Stomach smooth muscle (tissue), 2 donors: ENCODE measurements around the gene RASSF1.

Source experiments
- H3K27ac ChIP-seq: one replicate; pipeline ENCODE4 v1.7.0; 2013; ENCODE audit warnings: mild to moderate bottlenecking, low read length, inconsistent platforms
- H3K27me3 ChIP-seq, 2 donors: one replicate each; pipeline ENCODE4 v1.7.0; 2013; ENCODE audit warnings: low read length in 2 of 2; ENCODE audit not compliant: insufficient read depth in 2 of 2, control insufficient read depth in 1 of 2
- H3K36me3 ChIP-seq, 2 donors: one replicate each; pipeline ENCODE4 v1.7.0; 2013; ENCODE audit warnings: low read length in 2 of 2; ENCODE audit not compliant: control insufficient read depth in 2 of 2, insufficient read depth in 2 of 2
- H3K4me1 ChIP-seq: one replicate; pipeline ENCODE4 v1.7.0; 2013; ENCODE audit warnings: low read length; ENCODE audit not compliant: control insufficient read depth, insufficient read depth
- H3K4me3 ChIP-seq, 2 donors: one replicate each; pipeline ENCODE4 v1.7.0; 2013; ENCODE audit warnings: low read length in 2 of 2
- H3K9ac ChIP-seq, 2 donors: one replicate each; pipeline ENCODE4 v1.7.0; 2013; ENCODE audit warnings: low read length in 2 of 2, mild to moderate bottlenecking in 1 of 2
- H3K9me3 ChIP-seq, 2 donors: one replicate each; pipeline ENCODE4 v1.7.0; 2013; ENCODE audit warnings: low read length in 2 of 2; ENCODE audit not compliant: control insufficient read depth in 2 of 2
- donor health status: healthy.
- donor health status: Pancreatic carcinoma.

RASSF1 gene

DNA sequence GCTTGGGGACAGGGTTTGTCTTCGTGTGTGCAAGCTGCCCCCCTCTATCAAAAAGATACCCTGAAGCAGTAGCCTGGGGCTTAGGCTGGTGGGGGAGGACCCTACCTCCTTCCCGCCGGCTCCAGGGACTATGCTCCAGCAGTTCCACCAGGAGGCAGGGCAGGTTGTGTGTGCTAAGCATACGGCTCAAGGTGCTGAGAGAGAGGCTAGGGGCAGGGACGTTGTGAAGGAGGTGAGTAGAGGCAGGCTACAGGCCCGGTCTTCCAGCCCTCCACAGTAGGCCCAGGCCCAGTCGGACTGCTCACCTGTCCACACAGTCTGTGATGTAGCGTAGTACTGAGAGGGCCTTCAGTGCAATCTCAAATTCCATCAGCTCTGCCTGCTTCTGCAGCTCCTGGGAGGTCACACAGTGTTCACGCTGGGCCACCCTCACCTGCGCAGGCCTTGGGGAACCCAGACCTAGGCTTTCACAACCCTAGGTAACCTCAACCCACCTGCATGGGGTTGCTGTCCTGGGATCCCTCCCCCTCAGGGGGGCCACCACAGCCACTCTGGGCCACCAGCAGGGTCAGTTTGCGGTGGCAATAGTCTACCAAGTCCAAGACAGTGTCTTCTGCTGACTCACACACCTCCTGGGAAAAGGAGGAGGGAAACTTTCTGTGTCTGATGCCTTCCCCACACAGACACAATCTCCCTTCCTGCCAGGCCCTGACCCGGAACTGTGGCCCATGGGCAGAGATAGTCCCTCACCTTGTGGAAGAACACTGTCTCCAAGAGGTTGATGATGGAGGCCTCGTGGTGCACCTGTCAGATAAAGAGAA is 2.4 kb upstream of the RASSF1 start:
- Histone ChIP-seq H3K36me3 (peaks cover 0 to 7% of the 10 kb centered on the region in 2 donors), H3K4me1 (peaks cover 37% of the 10 kb centered on the region), H3K4me3 (no peak overlapping the region), H3K27me3 (peaks cover 3 to 4% of the 10 kb centered on the region in 2 donors), H3K9me3 (no peaks in the 10 kb centered on the region), H3K9ac (no peak overlapping the region), H3K27ac (no peak overlapping the region)

DNA sequence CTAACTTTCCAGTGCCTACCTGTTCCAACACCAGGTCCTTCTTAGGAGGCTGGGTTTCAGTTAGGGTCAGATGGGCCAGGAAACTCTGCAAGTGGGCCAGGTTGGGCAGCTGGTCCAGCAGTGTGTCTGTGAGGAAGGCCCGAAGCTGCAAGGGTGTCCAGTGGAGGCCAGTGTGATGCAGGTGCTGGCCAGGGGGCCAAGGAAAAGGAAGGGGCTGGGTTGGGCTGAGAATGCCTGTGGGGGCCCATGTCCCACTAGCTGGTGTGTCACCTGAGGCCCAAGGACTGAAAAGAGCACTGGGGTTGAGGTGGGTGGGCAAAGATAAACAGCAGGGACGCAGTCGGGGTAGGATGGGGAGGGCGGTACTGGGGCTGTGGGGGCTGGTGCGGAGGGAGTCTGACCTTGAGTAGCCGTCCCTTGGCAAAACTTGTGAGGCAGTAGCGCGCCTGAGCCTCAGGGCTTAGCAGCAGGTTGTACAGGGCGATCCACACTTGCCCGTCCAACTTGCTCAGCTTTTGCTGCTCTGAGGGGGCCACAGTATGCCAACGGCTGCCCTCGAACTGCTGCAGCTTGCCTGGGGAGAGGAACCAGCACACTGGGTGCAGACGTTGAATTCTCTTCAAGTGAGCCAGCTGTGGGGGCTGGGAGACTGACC is 1.5 kb upstream of the RASSF1 start:
- H3K9me3 ChIP-seq, result no peaks in the 10 kb centered on the region
- no peak overlapping the region for H3K4me3 ChIP-seq
- H3K4me1 ChIP-seq, result peaks cover 40% of the 10 kb centered on the region
- H3K9ac ChIP-seq, result no peak overlapping the region
- no peak overlapping the region for H3K27ac ChIP-seq
- no peaks in the 10 kb centered on the region for H3K36me3 ChIP-seq
- peaks cover 3 to 4% of the 10 kb centered on the region in 2 donors for H3K27me3 ChIP-seq

DNA sequence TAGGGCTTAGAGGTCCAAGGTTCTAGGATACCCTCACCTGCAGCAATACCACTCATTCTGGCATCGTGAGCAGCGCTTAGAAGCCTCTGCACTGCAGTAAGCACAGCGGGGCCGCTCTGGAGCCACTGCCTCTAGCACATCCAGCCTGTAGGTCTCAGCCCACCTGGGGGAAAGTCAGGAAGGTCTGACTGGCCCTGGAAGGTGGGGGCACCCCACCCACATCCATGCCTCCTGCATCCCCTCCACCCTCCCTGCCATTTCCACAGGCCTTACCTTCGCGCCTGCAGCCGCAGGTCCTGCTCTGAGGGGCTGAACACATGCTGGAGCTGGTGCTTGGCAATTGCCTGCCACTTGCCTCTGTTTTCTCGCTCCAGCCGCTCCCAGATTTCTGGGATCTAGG is 901 bp upstream of the RASSF1 start:
- Histone ChIP-seq H3K4me3 (peak overlapping the region; percentile 67 to 73), H3K36me3 (no peaks in the 10 kb centered on the region), H3K9ac (peak overlapping the region in 1 of 2 donors; percentile 50), H3K4me1 (peaks cover 44% of the 10 kb centered on the region), H3K27me3 (peaks cover 3 to 4% of the 10 kb centered on the region in 2 donors), H3K27ac (no peak overlapping the region), H3K9me3 (no peaks in the 10 kb centered on the region)

DNA sequence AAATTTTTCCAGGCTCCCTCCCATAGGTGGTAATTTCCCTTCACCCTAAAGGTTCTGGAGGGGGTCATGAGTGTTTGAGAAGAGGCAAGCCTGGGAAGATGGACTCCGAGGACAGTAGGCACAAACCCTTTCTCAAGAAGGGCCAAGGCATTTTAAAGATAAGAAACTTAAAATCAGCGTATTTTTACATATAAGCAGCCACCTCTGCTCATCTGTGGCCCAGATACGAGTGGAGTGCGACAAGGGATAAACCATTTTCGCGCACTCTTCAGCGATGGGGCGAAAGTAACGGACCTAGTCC is 539 bp downstream of the RASSF1 start:
- Histone ChIP-seq H3K4me1 (peaks cover 50% of the 10 kb centered on the region), H3K27me3 (peaks cover 0 to 3% of the 10 kb centered on the region in 2 donors)

DNA sequence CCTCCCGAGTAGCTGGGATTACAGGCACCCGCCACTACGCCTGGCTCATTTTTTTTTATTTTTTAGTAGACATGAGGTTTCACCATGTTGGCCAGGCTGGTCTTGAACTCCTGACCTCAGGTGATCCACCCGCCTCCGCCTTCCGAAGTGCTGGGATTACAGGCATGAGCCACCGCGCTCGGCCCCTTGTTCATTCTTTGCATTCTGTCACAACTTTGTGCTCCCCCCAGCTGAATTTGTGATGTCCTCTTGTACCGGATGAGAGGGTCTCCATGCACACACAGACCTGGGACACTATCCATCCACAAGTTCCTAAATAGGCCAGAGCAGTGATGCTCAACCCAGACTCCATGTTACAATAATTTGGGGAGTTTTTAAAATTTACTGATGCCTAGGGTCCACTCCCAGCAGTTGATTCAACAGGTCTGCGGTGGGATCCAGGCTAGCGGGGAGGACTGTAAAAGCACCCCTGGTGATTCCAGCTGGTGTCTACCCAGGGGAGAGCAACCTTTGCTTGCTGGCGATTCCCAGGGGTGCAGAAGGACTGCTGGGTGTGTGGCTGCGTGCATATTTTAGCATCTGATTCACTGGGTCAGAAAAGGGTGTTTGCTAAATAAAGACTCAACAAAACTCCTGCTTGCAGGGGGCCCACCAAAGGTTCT is 1.0 kb downstream of the RASSF1 start:
- H3K4me1 ChIP-seq, result peaks cover 49% of the 10 kb centered on the region
- H3K9ac ChIP-seq, result peak overlapping the region; percentile 50 to 55
- H3K36me3 ChIP-seq, result no peaks in the 10 kb centered on the region
- H3K27me3 ChIP-seq, result no peaks in the 10 kb centered on the region
- H3K9me3 ChIP-seq, result no peaks in the 10 kb centered on the region
- H3K4me3 ChIP-seq, result peak overlapping the region; percentile 67 to 73
- H3K27ac ChIP-seq, result peak overlapping the region; percentile 31

More for the DNA sequence above, 539 bp downstream of the RASSF1 start:
- H3K27ac ChIP-seq, result peak overlapping the region; percentile 31
- peak overlapping the region; percentile 67 to 73 for H3K4me3 ChIP-seq
- no peaks in the 10 kb centered on the region for H3K9me3 ChIP-seq
- no peaks in the 10 kb centered on the region for H3K36me3 ChIP-seq
- peak overlapping the region; percentile 50 to 55 for H3K9ac ChIP-seq

DNA sequence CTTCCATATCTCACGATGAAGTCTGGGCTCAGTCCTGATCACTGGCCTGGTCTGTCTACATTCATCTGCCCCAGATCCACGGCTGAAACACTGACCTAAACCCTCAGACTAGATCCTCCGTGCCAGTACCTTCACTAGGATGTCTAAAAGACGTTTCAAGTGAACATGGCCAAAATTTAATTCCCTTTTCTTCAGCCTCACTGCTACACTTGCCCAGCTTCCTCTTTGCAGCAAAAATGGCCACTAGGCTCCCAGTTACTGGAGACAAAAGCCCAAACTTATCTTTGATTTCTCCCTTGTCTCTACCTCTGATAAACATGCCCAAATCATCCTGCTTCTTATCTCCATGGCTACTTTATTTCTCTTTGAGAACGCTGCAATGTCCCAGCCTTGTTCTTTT is 1.7 kb downstream of the RASSF1 start:
- Histone ChIP-seq H3K4me3 (peak overlapping the region in 1 of 2 donors; percentile 44), H3K36me3 (peaks cover 0 to 5% of the 10 kb centered on the region in 2 donors), H3K27me3 (no peaks in the 10 kb centered on the region), H3K9me3 (no peaks in the 10 kb centered on the region), H3K4me1 (peaks cover 56% of the 10 kb centered on the region), H3K9ac (peak overlapping the region in 1 of 2 donors; percentile 21), H3K27ac (peak overlapping the region; percentile 89)

DNA sequence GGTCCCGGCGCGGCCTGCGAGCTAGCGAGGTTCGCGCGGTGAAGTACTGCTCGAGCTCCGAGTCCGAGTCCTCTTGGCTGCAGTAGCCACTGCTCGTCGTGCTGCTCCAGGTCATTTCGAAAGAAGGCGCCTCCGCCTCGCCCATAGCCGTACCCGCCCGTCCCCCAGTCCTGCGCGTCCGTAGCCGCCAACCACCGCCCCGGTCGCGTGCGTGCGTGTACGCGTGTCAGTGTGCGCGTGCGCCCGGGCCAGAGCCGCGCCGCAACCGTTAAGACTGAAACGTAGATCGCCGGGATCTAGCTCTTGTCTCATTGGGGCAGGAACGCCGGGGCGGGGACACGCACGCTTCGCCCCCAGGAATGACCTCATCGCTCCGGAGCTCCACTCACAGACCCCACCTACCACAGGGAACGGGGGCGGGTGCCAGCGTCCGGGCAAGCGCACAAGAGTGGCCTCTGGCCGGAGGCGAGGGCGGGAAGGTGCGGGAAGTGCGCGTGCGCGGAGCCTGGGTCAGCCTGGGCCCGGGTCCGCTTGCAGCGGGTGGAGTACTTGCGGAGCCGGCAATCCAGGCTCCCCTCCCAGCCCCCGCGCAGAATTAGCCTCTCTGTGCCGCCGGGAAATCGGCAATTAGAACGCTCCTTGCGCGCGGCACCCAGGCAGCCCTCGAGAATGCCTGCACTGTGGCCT is 3.3 kb downstream of the RASSF1 start:
- H3K9me3 ChIP-seq, result no peaks in the 10 kb centered on the region
- H3K4me1 ChIP-seq, result peaks cover 59% of the 10 kb centered on the region
- peak overlapping the region; percentile 87 to 90 for H3K9ac ChIP-seq
- peaks cover 3 to 6% of the 10 kb centered on the region in 2 donors for H3K36me3 ChIP-seq
- H3K4me3 ChIP-seq, result peak overlapping the region; percentile 89
- H3K27ac ChIP-seq, result peak overlapping the region; percentile 89
- H3K27me3 ChIP-seq, result no peaks in the 10 kb centered on the region

DNA sequence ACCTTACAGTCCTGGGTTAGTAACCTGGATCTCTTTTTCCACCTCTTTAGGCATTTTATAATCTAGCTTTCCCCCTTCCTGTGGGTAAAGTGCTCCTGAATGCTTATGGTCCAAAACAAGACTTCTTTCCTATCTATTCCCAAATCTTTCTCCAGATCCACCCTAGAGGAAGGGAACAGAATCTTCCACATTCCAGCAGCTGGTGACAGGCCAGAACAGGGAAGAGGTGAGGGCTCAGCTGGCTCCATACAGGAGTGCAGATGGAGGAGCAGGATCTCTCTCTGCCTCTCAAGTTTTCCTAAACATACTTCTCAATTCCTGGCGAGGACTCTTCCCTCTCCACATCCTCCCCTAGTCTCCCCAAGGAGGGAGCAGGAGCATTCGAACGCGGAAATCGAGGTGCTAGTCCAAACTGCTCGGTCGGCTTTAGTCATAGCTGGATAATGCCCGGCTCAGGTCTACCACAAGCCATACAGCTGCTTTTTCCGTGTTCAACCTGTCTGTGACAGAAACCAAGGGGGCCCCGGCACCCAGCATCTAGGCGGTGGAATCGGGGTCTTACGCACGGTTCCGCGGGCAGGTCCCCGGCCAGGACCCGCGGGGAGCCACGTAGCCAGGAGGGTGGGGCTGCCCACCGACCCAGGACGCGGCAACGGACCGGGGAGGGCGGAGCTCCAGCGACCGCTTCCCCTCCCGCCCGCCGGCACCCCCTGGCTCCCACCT is 4.0 kb downstream of the RASSF1 start:
- Histone ChIP-seq H3K9ac (peak overlapping the region; percentile 87 to 90), H3K27me3 (no peaks in the 10 kb centered on the region), H3K9me3 (no peaks in the 10 kb centered on the region), H3K27ac (peak overlapping the region; percentile 89), H3K4me3 (peak overlapping the region; percentile 89), H3K4me1 (peaks cover 58% of the 10 kb centered on the region), H3K36me3 (peaks cover 9 to 10% of the 10 kb centered on the region in 2 donors)

DNA sequence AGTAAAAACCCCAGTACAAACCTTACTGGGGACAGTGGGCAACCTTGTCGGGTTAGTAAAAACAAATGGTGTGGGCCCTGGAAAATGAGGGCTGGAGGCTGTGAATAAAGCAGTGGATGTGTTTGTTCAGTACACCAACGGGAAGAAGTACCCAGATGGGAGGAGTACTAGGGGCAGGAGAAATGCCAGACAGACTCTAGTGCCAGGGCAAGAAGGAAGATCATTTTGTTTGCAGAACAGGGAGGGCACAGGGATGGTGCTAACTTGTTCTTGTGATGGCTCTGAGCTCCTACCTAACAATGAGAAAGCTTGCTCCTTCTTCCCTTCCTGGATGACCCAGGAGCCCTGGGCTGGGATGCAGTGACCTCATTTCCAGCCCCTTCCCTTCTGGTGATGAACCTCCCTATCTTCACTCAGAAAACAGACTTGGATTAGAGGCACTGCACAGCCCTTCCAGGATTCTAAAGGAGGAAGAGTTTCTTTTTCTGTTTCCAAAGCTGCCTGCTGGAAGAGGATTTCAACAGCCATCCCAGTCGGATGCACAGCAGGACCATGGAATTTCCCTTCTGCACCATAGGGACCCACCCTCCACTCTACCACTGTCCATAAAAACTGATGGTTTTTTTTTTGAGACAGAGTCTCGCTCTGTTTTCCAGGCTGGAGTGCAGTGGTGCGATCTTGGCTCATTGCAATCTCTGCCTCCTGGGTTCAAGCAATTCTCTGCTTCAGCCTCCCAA is 6.1 kb downstream of the RASSF1 start:
- H3K9me3 ChIP-seq, result no peaks in the 10 kb centered on the region
- no peak overlapping the region for H3K4me3 ChIP-seq
- peaks cover 46% of the 10 kb centered on the region for H3K4me1 ChIP-seq
- peak overlapping the region; percentile 36 to 42 for H3K9ac ChIP-seq
- H3K27ac ChIP-seq, result peak overlapping the region; percentile 64
- no peaks in the 10 kb centered on the region for H3K27me3 ChIP-seq
- H3K36me3 ChIP-seq, result peaks cover 29% of the 10 kb centered on the region in 2 donors
